Glomerular visceral epithelial cell (primary cell): ENCODE data around the gene MARK3.
"Not testable (repeated sequence)": the region's sequence is repeated elsewhere in the genome, so short reads cannot be mapped to it uniquely, and the experiment has no call there.

Experiments
- DNase-seq: peaks from one replicate; pipeline ENCODE4 v3.0.0-alpha.2; 2016; ENCODE audit errors: extremely low spot score

Gene MARK3

GRCh38 chr14:103512180-103512579, 127.0 kb downstream of the MARK3 start:
- not testable (repeated sequence) for DNase-seq

- DNase-seq = peak; percentile 64
These were observed 127.7 kb downstream of the MARK3 start for GRCh38 chr14:103512701-103513611.

GRCh38 chr14:103514596-103515421, 129.6 kb downstream of the MARK3 start:
- no peak for DNase-seq

GRCh38 chr14:103516426-103517173, 131.4 kb downstream of the MARK3 start:
- DNase-seq = no peak

GRCh38 chr14:103517174-103517566, 132.0 kb downstream of the MARK3 start:
- DNase-seq = no peak

- no peak for DNase-seq
These were observed 132.7 kb downstream of the MARK3 start for GRCh38 chr14:103517721-103518421.

- peak; percentile 60 for DNase-seq
These were observed 133.3 kb downstream of the MARK3 start for GRCh38 chr14:103518422-103519042.

- DNase-seq = no peak
These were observed 134.0 kb downstream of the MARK3 start for GRCh38 chr14:103519043-103519836.

GRCh38 chr14:103519837-103520212, 134.6 kb downstream of the MARK3 start:
- peak; percentile 53 for DNase-seq

GRCh38 chr14:103520269-103520656, 135.0 kb downstream of the MARK3 start:
- no peak for DNase-seq

GRCh38 chr14:103520657-103521437, 135.6 kb downstream of the MARK3 start:
- peak; percentile 73 for DNase-seq

GRCh38 chr14:103521438-103521950, 136.3 kb downstream of the MARK3 start:
- DNase-seq = no peak

GRCh38 chr14:103521951-103522563, 136.8 kb downstream of the MARK3 start:
- DNase-seq = no peak

- no peak for DNase-seq
These were observed 137.7 kb downstream of the MARK3 start, which contains the start of gene CKB for GRCh38 chr14:103522649-103523574. Gene CKB, minus strand, starts transcription at chr14:103522830. Its CDS starts 337 bp downstream, at chr14:103522493.

GRCh38 chr14:103523575-103523954, 138.3 kb downstream of the MARK3 start:
- no peak for DNase-seq

- no peak for DNase-seq
These were observed 139.1 kb downstream of the MARK3 start for GRCh38 chr14:103524002-103524935.
